ENCODE data around the gene MICALL2.

The MICALL2 gene

DNA sequence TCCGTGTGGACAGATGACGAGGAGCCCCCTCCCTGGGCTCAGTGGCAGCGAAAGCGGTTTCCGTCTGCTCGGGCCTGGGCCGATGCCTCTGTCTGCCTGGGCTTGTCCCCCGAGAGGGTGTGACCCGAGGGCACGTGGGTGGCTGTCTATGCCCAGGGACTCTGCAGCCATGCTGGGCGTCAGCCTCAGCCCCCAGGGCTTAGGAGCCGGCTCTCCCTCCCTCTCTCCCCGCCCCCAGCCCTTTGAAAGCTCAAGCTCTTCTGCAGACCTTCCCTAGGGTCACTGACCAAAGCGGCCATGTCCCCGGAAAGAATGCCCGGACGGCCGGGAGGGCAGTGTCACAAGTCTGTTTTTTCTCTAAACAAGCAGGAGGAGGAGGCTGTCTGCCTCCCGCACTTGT is 7.1 kb downstream of the MICALL2 start:
- no peak for TF ChIP-seq ZFX (IDR thresholded peaks at IDR 0.05; ENCODE audit: borderline replicate concordance)
- TF ChIP-seq, protein P1, sequence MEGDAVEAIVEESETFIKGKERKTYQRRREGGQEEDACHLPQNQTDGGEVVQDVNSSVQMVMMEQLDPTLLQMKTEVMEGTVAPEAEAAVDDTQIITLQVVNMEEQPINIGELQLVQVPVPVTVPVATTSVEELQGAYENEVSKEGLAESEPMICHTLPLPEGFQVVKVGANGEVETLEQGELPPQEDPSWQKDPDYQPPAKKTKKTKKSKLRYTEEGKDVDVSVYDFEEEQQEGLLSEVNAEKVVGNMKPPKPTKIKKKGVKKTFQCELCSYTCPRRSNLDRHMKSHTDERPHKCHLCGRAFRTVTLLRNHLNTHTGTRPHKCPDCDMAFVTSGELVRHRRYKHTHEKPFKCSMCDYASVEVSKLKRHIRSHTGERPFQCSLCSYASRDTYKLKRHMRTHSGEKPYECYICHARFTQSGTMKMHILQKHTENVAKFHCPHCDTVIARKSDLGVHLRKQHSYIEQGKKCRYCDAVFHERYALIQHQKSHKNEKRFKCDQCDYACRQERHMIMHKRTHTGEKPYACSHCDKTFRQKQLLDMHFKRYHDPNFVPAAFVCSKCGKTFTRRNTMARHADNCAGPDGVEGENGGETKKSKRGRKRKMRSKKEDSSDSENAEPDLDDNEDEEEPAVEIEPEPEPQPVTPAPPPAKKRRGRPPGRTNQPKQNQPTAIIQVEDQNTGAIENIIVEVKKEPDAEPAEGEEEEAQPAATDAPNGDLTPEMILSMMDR (IDR thresholded peaks at IDR 0.05) = no peak
- no peak overlapping the region for H3K27ac ChIP-seq

DNA sequence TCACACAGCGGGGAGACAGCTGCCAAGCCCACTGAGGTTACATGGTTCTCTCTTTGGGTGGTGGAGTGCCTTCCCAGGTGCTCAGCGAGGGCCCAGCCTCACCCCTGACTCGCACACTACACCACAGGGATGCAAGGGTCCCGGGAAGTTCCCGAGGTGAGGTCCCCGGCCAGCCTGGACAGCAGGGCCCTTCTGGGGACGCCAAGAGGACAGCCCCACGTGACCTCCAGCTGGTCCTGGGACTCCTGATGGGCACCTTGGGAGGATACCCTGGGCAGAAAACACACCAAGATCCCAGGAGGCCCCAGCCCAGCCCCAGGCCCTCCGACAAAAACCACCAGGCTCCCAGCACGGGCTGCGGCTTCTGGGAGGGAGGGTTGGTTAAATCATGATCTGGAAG is 8.3 kb downstream of the MICALL2 start:
- TF ChIP-seq, protein P1 (IDR thresholded peaks at IDR 0.05) = no peak
- no peak for TF ChIP-seq ZFX (IDR thresholded peaks at IDR 0.05; ENCODE audit: borderline replicate concordance)
- H3K27ac ChIP-seq = no peak overlapping the region

DNA sequence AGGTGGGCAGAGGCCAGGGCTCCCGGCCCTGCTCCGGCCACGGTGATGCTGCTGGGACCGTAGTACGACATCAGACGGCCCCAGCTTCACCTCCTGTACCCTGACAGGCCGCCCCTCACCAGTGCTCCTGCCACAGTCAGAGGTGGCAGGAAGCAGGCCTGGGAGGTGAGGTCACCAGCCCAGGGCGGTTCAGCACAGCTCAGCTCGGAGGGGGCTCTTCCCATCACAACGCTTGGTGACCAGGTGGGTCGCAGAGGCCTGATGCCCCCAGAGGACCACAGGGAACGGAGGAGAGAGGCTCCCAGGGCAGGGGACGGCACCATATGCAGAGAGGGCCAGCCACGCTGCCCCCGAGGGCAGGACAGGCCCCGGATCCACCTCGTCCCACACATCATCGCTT is 8.8 kb downstream of the MICALL2 start:
- TF ChIP-seq ZFX (IDR thresholded peaks at IDR 0.05; ENCODE audit: borderline replicate concordance) = no peak
- TF ChIP-seq, protein P1 (IDR thresholded peaks at IDR 0.05) = no peak
- no peak overlapping the region for H3K27ac ChIP-seq

DNA sequence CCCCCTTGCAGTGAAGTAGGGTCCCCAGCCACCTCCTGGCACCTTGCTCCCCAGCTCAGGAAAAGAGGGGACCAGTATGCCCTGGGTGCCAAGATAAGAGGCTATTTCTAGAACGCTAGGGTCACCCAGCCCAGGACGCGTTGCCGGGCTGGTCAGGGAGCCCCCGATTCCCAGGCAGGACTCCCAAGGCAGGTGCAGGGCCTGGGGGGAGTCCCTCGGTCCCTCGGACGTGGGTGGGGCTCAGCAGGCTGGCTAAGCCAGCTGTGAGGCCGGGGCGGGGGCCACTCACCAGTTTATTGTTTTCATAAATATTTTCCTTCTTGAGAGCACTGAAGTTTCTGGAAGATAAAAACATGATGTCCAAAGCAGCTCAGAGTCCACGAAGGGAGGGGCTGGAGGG is 9.3 kb downstream of the MICALL2 start:
- H3K27ac ChIP-seq = no peak overlapping the region
- TF ChIP-seq, protein P1 (IDR thresholded peaks at IDR 0.05) = no peak
- no peak for TF ChIP-seq ZFX (IDR thresholded peaks at IDR 0.05; ENCODE audit: borderline replicate concordance)

DNA sequence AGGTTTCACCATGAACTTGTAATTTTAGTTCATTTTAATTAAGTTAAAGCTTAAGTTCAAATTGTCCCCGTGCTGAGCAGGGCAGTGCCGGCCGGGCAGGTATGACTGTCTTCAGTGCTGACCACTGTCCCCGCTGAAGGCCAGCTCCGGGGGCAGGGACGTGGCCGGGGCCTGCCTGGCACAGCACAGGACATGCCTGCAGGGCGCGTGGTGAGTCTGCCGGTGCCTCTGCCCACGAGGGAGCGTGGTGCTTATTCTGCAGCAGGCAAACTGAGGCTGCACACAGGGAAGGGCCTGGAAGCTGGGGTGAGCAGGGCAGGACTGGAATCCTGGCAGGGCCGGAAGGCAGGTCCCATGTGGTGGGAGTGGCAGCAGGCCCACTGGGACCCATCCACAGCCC is 9.8 kb downstream of the MICALL2 start:
- no peak overlapping the region for H3K27ac ChIP-seq
- TF ChIP-seq ZFX (IDR thresholded peaks at IDR 0.05; ENCODE audit: borderline replicate concordance) = no peak
- TF ChIP-seq, protein P1 (IDR thresholded peaks at IDR 0.05) = no peak

DNA sequence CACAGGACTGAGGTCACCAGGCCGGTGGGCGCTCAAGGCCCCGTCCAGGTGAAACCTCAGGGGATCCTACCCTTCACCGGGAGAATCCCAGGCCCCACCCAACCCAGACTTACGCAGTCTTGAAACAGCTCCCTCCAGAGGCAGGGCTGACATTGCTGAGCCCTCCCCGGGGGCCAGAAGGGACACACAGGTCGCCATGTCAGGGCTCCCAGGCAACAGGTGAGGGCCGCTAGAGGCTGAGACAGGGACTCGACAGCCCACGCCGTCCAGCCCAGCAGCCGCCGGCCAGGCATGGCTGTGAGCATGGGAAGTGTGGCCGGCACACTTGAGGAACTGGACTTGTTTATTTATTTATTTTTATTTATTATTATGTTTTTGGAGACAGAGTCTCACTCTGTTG is 10.3 kb downstream of the MICALL2 start:
- H3K27ac ChIP-seq = no peak overlapping the region
- TF ChIP-seq ZFX (IDR thresholded peaks at IDR 0.05; ENCODE audit: borderline replicate concordance) = no peak
- TF ChIP-seq, protein P1 (IDR thresholded peaks at IDR 0.05) = no peak

DNA sequence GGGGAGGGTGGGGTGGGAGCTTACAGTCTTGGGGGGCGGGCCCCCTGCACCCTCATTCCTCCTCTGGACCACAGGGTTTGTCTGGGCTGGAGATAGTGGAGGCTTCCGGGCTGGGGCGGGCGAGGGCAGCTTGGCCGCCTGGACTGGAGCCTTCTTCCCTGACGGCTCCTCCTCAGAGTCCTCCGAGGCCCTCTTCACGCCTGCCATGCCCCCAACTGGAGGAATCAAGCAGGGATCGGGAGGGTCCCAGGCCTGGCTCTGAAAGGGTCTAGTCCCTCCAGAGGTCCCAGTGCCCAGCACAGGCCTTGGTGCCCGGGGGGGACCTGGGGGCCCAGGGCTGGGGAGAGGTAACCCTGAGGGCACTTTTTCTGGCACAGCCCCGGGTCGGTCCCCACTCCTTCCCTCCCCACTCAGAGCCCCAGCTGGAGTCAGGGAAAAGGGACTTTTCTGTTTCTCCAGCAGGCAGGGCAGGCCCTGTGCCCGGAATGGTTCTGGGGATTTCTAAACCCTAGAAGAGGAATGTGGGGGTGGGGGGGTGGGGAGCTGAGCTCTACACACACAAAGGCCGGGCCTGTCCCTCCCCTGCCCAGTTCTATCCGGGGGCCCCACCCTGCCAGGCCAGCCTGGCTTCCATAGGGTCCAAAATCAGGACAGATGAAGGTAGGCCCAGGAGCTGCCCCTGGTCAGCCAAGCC is 11.6 kb downstream of the MICALL2 start:
- TF ChIP-seq ZFX (IDR thresholded peaks at IDR 0.05; ENCODE audit: borderline replicate concordance) = no peak
- TF ChIP-seq, protein P1 (IDR thresholded peaks at IDR 0.05) = no peak
- no peak overlapping the region for H3K27ac ChIP-seq

Measured in 22Rv1 (cell line).